Parathyroid adenoma (tissue), 2 donors: Measurements from ENCODE around the gene YWHAE.

Experiments
- H2AFZ ChIP-seq: fragments of 300-600 bp; sonication (generic); one replicate; pipeline ENCODE4 v1.7.0; 2017; ENCODE audit warnings: antibody characterized with exemption, mild to moderate bottlenecking
- H3K27ac ChIP-seq: fragments of 300-600 bp; sonication (generic); one replicate; pipeline ENCODE4 v1.7.0; 2017
- H3K27me3 ChIP-seq: fragments of 300-600 bp; sonication (generic); one replicate; pipeline ENCODE4 v1.7.0; 2017; ENCODE audit warnings: low read length; ENCODE audit not compliant: control insufficient read depth, insufficient read depth
- H3K36me3 ChIP-seq: fragments of 300-600 bp; sonication (generic); one replicate; pipeline ENCODE4 v1.7.0; 2017; ENCODE audit warnings: low read length; ENCODE audit not compliant: control insufficient read depth, insufficient read depth
- H3K4me1 ChIP-seq: fragments of 300-600 bp; sonication (generic); one replicate; pipeline ENCODE4 v1.7.0; 2017; ENCODE audit warnings: control low read depth
- H3K4me2 ChIP-seq: fragments of 300-600 bp; sonication (generic); one replicate; pipeline ENCODE4 v1.7.0; 2017; ENCODE audit warnings: low read length
- H3K4me3 ChIP-seq: fragments of 300-600 bp; sonication (generic); one replicate; pipeline ENCODE4 v1.7.0; 2017; ENCODE audit warnings: low read depth, low read length
- H3K79me2 ChIP-seq: fragments of 300-600 bp; sonication (generic); one replicate; pipeline ENCODE4 v1.7.0; 2017; ENCODE audit warnings: control low read depth
- H3K9ac ChIP-seq: fragments of 300-600 bp; sonication (generic); one replicate; pipeline ENCODE4 v1.7.0; 2017; ENCODE audit warnings: mild to moderate bottlenecking
- H3K9me3 ChIP-seq: fragments of 300-600 bp; sonication (generic); one replicate; pipeline ENCODE4 v1.7.0; 2017; ENCODE audit warnings: low read length; ENCODE audit not compliant: control insufficient read depth
- TF ChIP-seq, protein P1 (sequence below): fragments of 300-600 bp; sonication (generic); IDR thresholded peaks from one replicate; pipeline ENCODE4 v1.7.0; 2017; ENCODE audit warnings: antibody characterized with exemption, mild to moderate bottlenecking
- donor health status: primary hyperparathyroidism.

The YWHAE gene

DNA sequence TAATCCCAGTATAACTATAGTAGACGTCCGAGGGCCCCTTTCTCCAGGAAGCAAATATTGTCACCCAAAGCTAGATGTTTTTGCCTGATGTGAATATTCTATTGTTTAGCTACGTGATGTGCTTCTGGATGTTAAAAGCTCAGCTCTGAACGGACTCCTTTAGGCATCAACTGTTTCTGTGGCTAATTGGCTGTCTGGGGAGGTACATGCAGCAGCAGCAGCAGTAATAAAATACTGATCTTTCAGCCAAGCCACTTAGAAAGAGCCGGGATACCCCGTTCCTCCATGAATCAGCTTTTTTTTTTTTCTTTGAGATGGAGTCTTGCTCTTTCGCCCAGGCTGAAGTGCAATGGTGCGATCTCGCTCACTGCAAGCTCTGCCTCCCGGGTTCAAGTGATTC is 77.5 kb downstream of the YWHAE start:
- no peak overlapping the region for H3K27ac ChIP-seq
- no peak overlapping the region for H3K4me3 ChIP-seq

DNA sequence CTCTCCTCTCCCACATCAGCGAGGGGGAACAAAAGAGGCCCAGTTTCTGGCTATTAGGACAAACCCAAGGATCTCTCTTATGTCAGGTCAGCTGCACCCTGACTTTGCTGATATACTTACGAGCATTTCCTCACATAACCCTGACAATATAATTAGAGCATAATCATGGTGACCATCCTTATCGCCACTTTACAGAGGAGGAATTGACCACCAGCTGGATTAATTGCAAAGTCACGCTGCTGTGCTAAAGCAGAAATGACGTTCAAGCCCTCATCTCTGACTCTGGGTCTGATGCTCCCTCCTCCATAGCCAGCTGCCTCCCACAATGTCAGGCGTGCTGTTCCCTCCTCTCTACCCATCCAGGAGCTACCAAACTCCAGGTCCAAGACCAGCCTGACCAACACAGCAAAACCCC is 78.0 kb downstream of the YWHAE start:
- Histone ChIP-seq H3K9ac (no peak overlapping the region), H3K27ac (no peak overlapping the region), H3K79me2 (no peaks in the 10 kb centered on the region), H3K4me2 (no peak overlapping the region), H3K36me3 (no peaks in the 10 kb centered on the region), H3K4me3 (no peak overlapping the region), H3K9me3 (no peaks in the 10 kb centered on the region), H2AFZ (no peak overlapping the region), H3K4me1 (no peaks in the 10 kb centered on the region), H3K27me3 (no peaks in the 10 kb centered on the region)
- TF ChIP-seq, protein P1, sequence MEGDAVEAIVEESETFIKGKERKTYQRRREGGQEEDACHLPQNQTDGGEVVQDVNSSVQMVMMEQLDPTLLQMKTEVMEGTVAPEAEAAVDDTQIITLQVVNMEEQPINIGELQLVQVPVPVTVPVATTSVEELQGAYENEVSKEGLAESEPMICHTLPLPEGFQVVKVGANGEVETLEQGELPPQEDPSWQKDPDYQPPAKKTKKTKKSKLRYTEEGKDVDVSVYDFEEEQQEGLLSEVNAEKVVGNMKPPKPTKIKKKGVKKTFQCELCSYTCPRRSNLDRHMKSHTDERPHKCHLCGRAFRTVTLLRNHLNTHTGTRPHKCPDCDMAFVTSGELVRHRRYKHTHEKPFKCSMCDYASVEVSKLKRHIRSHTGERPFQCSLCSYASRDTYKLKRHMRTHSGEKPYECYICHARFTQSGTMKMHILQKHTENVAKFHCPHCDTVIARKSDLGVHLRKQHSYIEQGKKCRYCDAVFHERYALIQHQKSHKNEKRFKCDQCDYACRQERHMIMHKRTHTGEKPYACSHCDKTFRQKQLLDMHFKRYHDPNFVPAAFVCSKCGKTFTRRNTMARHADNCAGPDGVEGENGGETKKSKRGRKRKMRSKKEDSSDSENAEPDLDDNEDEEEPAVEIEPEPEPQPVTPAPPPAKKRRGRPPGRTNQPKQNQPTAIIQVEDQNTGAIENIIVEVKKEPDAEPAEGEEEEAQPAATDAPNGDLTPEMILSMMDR = no peak

More for the DNA sequence above, 77.5 kb downstream of the YWHAE start:
- H3K9me3 ChIP-seq = no peaks in the 10 kb centered on the region
- no peaks in the 10 kb centered on the region for H3K27me3 ChIP-seq
- no peaks in the 10 kb centered on the region for H3K36me3 ChIP-seq
- no peaks in the 10 kb centered on the region for H3K79me2 ChIP-seq
- no peak overlapping the region for H2AFZ ChIP-seq
- no peak overlapping the region for H3K9ac ChIP-seq
- H3K4me2 ChIP-seq = no peak overlapping the region
- no peaks in the 10 kb centered on the region for H3K4me1 ChIP-seq
- TF ChIP-seq, protein P1 = no peak

DNA sequence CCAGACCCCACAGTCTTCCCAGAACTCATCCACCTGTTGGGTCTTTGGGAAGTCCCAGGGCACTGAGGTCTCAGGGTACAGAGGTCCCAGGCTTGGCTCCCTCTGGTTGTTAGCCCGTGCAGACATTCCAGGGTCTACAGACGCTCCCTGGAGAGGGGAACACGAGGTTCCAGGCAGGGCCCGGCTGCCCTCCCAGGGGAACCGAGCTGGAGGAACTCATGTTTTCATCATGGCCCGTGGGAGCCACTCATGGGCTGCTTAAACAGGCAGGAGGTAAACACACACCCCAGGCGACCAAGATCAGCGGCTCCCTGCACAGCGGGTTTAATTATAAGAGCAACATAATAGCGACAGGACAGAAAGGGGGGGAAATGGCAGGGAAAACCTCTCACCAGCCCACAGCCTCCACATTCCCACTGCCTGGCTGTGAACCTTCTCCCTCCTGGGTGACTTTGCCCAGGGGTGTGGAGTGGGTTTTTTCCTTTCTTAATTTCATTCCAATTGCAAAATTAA is 84.1 kb downstream of the YWHAE start:
- H3K9ac ChIP-seq = no peak overlapping the region
- H3K27ac ChIP-seq = no peak overlapping the region
- no peak overlapping the region for H2AFZ ChIP-seq
- H3K36me3 ChIP-seq = no peaks in the 10 kb centered on the region
- no peaks in the 10 kb centered on the region for H3K4me1 ChIP-seq
- TF ChIP-seq, protein P1 = no peak
- H3K4me2 ChIP-seq = no peak overlapping the region
- H3K27me3 ChIP-seq = no peaks in the 10 kb centered on the region
- H3K4me3 ChIP-seq = no peak overlapping the region
- no peaks in the 10 kb centered on the region for H3K9me3 ChIP-seq
- H3K79me2 ChIP-seq = no peaks in the 10 kb centered on the region

DNA sequence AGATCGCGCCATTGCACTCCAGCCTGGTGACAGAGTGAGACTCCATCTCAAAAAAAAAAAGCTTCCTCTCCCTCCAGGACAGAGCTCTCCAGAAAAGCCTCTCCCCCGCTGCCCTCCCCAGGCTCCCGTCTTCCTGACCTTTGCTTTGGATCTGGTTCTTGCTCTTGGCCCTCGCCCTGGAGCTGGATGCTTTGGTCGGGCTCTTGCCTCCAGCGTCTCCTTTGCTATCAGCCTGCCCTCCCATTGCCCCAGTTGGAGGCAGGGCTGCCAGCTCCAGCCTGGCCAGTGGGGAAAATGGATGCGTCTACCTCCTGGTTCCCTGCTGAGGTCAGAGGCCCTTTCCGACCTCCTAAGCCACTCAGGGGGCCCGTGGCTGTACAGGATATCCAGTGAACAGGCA is 84.6 kb downstream of the YWHAE start:
- H3K36me3 ChIP-seq = no peaks in the 10 kb centered on the region
- H3K4me1 ChIP-seq = no peaks in the 10 kb centered on the region
- H3K27ac ChIP-seq = no peak overlapping the region
- H2AFZ ChIP-seq = no peak overlapping the region
- TF ChIP-seq, protein P1 = no peak
- no peak overlapping the region for H3K4me2 ChIP-seq
- H3K4me3 ChIP-seq = no peak overlapping the region
- H3K79me2 ChIP-seq = no peaks in the 10 kb centered on the region
- H3K9me3 ChIP-seq = no peaks in the 10 kb centered on the region
- no peaks in the 10 kb centered on the region for H3K27me3 ChIP-seq
- H3K9ac ChIP-seq = no peak overlapping the region

DNA sequence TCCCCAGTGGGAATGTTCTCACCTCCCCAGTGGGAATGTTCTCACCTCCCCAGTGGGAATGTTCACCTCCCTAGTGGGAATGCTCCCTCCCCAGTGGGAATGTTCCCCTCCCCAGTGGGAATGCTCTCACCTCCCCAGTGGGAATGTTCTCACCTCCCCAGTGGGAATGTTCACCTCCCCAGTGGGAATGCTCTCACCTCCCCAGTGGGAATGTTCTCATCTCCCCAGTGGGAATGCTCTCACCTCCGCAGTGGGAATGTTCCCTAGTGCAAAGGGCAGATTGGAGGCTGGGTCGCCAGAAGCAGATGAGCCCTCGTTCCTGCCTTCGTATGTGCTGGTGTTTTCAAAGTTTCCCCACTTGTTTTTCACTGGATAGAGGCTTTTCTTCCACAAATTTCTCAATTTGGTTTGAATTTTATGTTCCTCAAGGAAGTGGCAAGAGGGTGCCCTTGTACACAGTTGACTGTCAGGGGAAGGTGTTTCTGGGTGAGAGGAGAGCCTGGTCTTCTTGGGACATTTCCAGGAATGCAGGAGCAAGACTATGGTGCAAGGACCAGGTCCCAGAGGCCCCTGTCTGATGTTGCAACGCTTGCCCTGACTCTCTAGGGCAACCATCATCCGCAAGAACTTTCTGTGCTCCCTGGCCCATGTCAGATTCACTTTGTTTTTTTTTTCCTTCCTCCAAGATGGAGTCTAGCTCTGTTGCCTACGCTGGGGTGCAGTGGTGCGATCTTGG is 86.6 kb downstream of the YWHAE start:
- no peaks in the 10 kb centered on the region for H3K79me2 ChIP-seq
- no peaks in the 10 kb centered on the region for H3K27me3 ChIP-seq
- H3K27ac ChIP-seq = no peak overlapping the region
- H3K4me2 ChIP-seq = no peak overlapping the region
- H3K9ac ChIP-seq = no peak overlapping the region
- H3K36me3 ChIP-seq = no peaks in the 10 kb centered on the region
- H3K9me3 ChIP-seq = no peaks in the 10 kb centered on the region
- H3K4me1 ChIP-seq = no peaks in the 10 kb centered on the region
- H2AFZ ChIP-seq = no peak overlapping the region
- TF ChIP-seq, protein P1 = no peak
- H3K4me3 ChIP-seq = no peak overlapping the region
